ENCODE measurements around the gene ABHD12.

ABHD12 gene

GRCh38 chr20:25355866-25356265 lies 34.8 kb downstream of the ABHD12 start:
- Histone ChIP-seq H3K4me3 (ENCODE audit: low read depth, low read length, poor library complexity, severe bottlenecking) (no peak overlapping the region), H3K27ac (ENCODE audit: low read depth, low read length, poor library complexity, severe bottlenecking) (no peak overlapping the region), H3F3A (ENCODE audit: insufficient read depth, low read length) (no peaks in the 10 kb centered on the region), H3K79me2 (ENCODE audit: insufficient read depth, low read length) (peaks cover 20% of the 10 kb centered on the region; the same call in 1 of the 2 replicates), H2AFZ (ENCODE audit: low read length) (no peak overlapping the region), H3K36me3 (ENCODE audit: insufficient read depth, low read length) (no peaks in the 10 kb centered on the region), H4K20me1 (ENCODE audit: insufficient read depth, low read length) (no peaks in the 10 kb centered on the region), H3K9me2 (ENCODE audit: low read depth, low read length) (no peaks in the 10 kb centered on the region), H3K4me2 (ENCODE audit: low read length) (no peak overlapping the region), H3K27me3 (ENCODE audit: insufficient read depth, low read length) (no peaks in the 10 kb centered on the region), H3K9ac (ENCODE audit: low read length) (no peak overlapping the region), H3K4me1 (ENCODE audit: insufficient read depth, low read length, severe bottlenecking) (peaks cover 5% of the 10 kb centered on the region), H3K9me3 (ENCODE audit: low read length) (no peaks in the 10 kb centered on the region)
- no peak for TF ChIP-seq EZH2 (IDR thresholded peaks at IDR 0.05; ENCODE audit: borderline replicate concordance, low read length)
- TF ChIP-seq, protein P1, sequence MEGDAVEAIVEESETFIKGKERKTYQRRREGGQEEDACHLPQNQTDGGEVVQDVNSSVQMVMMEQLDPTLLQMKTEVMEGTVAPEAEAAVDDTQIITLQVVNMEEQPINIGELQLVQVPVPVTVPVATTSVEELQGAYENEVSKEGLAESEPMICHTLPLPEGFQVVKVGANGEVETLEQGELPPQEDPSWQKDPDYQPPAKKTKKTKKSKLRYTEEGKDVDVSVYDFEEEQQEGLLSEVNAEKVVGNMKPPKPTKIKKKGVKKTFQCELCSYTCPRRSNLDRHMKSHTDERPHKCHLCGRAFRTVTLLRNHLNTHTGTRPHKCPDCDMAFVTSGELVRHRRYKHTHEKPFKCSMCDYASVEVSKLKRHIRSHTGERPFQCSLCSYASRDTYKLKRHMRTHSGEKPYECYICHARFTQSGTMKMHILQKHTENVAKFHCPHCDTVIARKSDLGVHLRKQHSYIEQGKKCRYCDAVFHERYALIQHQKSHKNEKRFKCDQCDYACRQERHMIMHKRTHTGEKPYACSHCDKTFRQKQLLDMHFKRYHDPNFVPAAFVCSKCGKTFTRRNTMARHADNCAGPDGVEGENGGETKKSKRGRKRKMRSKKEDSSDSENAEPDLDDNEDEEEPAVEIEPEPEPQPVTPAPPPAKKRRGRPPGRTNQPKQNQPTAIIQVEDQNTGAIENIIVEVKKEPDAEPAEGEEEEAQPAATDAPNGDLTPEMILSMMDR (IDR thresholded peaks at IDR 0.05; ENCODE audit: low read length) = no peak

GRCh38 chr20:25355011-25355595 lies 35.5 kb downstream of the ABHD12 start:
- TF ChIP-seq, protein P1 (IDR thresholded peaks at IDR 0.05; ENCODE audit: low read length) = no peak
- no peak for TF ChIP-seq EZH2 (IDR thresholded peaks at IDR 0.05; ENCODE audit: borderline replicate concordance, low read length)
- H3K9ac ChIP-seq (ENCODE audit: low read length) = no peak overlapping the region
- H3K4me1 ChIP-seq (ENCODE audit: insufficient read depth, low read length, severe bottlenecking) = no peaks in the 10 kb centered on the region
- H2AFZ ChIP-seq (ENCODE audit: low read length) = no peak overlapping the region
- H3K79me2 ChIP-seq (ENCODE audit: insufficient read depth, low read length) = peaks cover 20% of the 10 kb centered on the region; the same call in 1 of the 2 replicates
- no peaks in the 10 kb centered on the region for H3K27me3 ChIP-seq (ENCODE audit: insufficient read depth, low read length)
- H3K9me2 ChIP-seq (ENCODE audit: low read depth, low read length) = no peaks in the 10 kb centered on the region
- no peak overlapping the region for H3K4me2 ChIP-seq (ENCODE audit: low read length)
- no peaks in the 10 kb centered on the region for H3F3A ChIP-seq (ENCODE audit: insufficient read depth, low read length)
- H3K27ac ChIP-seq (ENCODE audit: low read depth, low read length, poor library complexity, severe bottlenecking) = no peak overlapping the region
- no peaks in the 10 kb centered on the region for H3K9me3 ChIP-seq (ENCODE audit: low read length)
- H3K4me3 ChIP-seq (ENCODE audit: low read depth, low read length, poor library complexity, severe bottlenecking) = no peak overlapping the region
- no peaks in the 10 kb centered on the region for H3K36me3 ChIP-seq (ENCODE audit: insufficient read depth, low read length)
- H4K20me1 ChIP-seq (ENCODE audit: insufficient read depth, low read length) = no peaks in the 10 kb centered on the region

DNA sequence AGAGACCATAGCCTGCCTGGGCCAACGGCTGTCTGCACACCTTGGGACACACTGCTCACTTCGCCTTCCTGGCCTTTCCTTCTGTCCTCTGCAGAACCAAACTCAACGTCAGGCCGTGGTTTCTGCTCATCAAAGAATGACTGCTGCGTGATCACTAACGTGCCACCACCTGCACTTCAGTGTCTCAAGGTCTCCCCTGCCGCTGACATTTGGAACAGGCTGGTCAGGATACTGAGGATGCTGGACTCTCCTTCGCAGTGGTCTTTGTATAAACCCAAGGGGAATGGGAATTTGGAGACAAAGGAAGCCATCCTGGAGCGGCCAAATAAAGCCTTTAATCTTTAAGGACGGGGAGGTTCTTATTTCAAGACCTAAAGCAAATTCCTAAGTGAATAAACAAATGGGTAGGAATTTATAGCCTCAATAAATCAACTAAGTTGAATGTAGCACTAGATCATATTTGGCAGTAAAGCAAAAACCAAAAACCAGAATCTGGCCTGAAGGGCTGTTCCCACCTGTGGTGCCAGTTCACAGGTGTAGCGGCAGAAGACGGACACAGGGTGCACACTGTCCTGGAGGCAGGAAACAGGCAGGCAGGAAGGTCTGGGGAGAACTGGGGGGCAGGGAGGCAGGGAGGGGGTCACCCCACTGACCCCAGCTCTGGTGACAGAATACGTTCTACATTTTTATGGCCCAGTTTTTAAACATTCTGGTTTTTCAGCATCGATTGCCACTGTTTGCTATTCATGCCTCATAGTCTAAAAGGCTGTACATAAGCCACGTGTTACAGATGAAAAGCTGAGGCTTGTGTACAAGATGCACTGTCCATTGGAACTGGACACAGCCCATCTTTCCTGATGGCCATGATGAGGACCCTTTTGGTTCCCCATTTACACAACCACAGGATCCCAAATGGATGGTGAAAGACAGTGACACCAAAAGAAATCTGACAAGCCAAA lies 36.6 kb downstream of the ABHD12 start:
- peaks cover 16% of the 10 kb centered on the region; the same call in 1 of the 2 replicates for H3K79me2 ChIP-seq (ENCODE audit: insufficient read depth, low read length)
- H3K9ac ChIP-seq (ENCODE audit: low read length) = no peak overlapping the region

More for the DNA sequence above, 36.6 kb downstream of the ABHD12 start:
- no peaks in the 10 kb centered on the region for H3K9me3 ChIP-seq (ENCODE audit: low read length)
- no peaks in the 10 kb centered on the region for H3K27me3 ChIP-seq (ENCODE audit: insufficient read depth, low read length)
- no peaks in the 10 kb centered on the region for H3K9me2 ChIP-seq (ENCODE audit: low read depth, low read length)
- H3K4me3 ChIP-seq (ENCODE audit: low read depth, low read length, poor library complexity, severe bottlenecking) = no peak overlapping the region
- no peak overlapping the region for H3K4me2 ChIP-seq (ENCODE audit: low read length)
- no peak overlapping the region for H2AFZ ChIP-seq (ENCODE audit: low read length)
- H3K36me3 ChIP-seq (ENCODE audit: insufficient read depth, low read length) = no peaks in the 10 kb centered on the region
- no peaks in the 10 kb centered on the region for H3F3A ChIP-seq (ENCODE audit: insufficient read depth, low read length)
- no peaks in the 10 kb centered on the region for H3K4me1 ChIP-seq (ENCODE audit: insufficient read depth, low read length, severe bottlenecking)
- TF ChIP-seq, protein P1 (IDR thresholded peaks at IDR 0.05; ENCODE audit: low read length) = no peak
- no peak for TF ChIP-seq EZH2 (IDR thresholded peaks at IDR 0.05; ENCODE audit: borderline replicate concordance, low read length)
- no peak overlapping the region for H3K27ac ChIP-seq (ENCODE audit: low read depth, low read length, poor library complexity, severe bottlenecking)
- no peaks in the 10 kb centered on the region for H4K20me1 ChIP-seq (ENCODE audit: insufficient read depth, low read length)

All from OCI-LY1 (cell line).